ENCODE data around the gene ZNF536.

Gene ZNF536

GRCh38 chr19:30371960-30372824 lies at the start of gene ZNF536:
Gene ZNF536 (plus strand): TSS chr19:30372384. CDS start chr19:30443563, 71,179 bp downstream.
- Histone ChIP-seq H3K4me1 (ENCODE audit: control insufficient read depth, insufficient read depth, low read length) (no peaks in the 10 kb centered on the region), H3K27ac (ENCODE audit: low read depth, low read length) (no peak within 1 kb of the TSS), H3K36me3 (ENCODE audit: control insufficient read depth, insufficient read depth, low read length) (no peaks in the 10 kb centered on the region), H3K9ac (ENCODE audit: low read length) (no peak within 1 kb of the TSS), H3K4me3 (ENCODE audit: low read length) (no peak within 1 kb of the TSS), H3K27me3 (ENCODE audit: control insufficient read depth, insufficient read depth, low read length) (peaks cover 12% of the 10 kb centered on the region)

GRCh38 chr19:30322641-30323320 lies 49.4 kb upstream of the ZNF536 start:
- Histone ChIP-seq H3K4me3 (ENCODE audit: low read length) (no peak overlapping the region), H3K4me1 (ENCODE audit: control insufficient read depth, insufficient read depth, low read length) (no peaks in the 10 kb centered on the region), H3K36me3 (ENCODE audit: control insufficient read depth, insufficient read depth, low read length) (no peaks in the 10 kb centered on the region), H3K27me3 (ENCODE audit: control insufficient read depth, insufficient read depth, low read length) (no peaks in the 10 kb centered on the region), H3K9ac (ENCODE audit: low read length) (no peak overlapping the region), H3K27ac (ENCODE audit: low read depth, low read length) (no peak overlapping the region)

GRCh38 chr19:30323904-30324303 lies 48.3 kb upstream of the ZNF536 start:
- Histone ChIP-seq H3K4me3 (ENCODE audit: low read length) (no peak overlapping the region), H3K36me3 (ENCODE audit: control insufficient read depth, insufficient read depth, low read length) (no peaks in the 10 kb centered on the region), H3K27me3 (ENCODE audit: control insufficient read depth, insufficient read depth, low read length) (no peaks in the 10 kb centered on the region), H3K27ac (ENCODE audit: low read depth, low read length) (no peak overlapping the region), H3K4me1 (ENCODE audit: control insufficient read depth, insufficient read depth, low read length) (no peaks in the 10 kb centered on the region), H3K9ac (ENCODE audit: low read length) (no peak overlapping the region)

GRCh38 chr19:30324982-30325381 lies 47.2 kb upstream of the ZNF536 start:
- no peaks in the 10 kb centered on the region for H3K36me3 ChIP-seq (ENCODE audit: control insufficient read depth, insufficient read depth, low read length)
- H3K4me3 ChIP-seq (ENCODE audit: low read length): no peak overlapping the region
- H3K9ac ChIP-seq (ENCODE audit: low read length): no peak overlapping the region
- no peaks in the 10 kb centered on the region for H3K4me1 ChIP-seq (ENCODE audit: control insufficient read depth, insufficient read depth, low read length)
- H3K27me3 ChIP-seq (ENCODE audit: control insufficient read depth, insufficient read depth, low read length): no peaks in the 10 kb centered on the region
- H3K27ac ChIP-seq (ENCODE audit: low read depth, low read length): no peak overlapping the region

- Histone ChIP-seq H3K27ac (ENCODE audit: low read depth, low read length) (no peak overlapping the region), H3K36me3 (ENCODE audit: control insufficient read depth, insufficient read depth, low read length) (no peaks in the 10 kb centered on the region), H3K9ac (ENCODE audit: low read length) (no peak overlapping the region), H3K4me3 (ENCODE audit: low read length) (no peak overlapping the region), H3K4me1 (ENCODE audit: control insufficient read depth, insufficient read depth, low read length) (no peaks in the 10 kb centered on the region), H3K27me3 (ENCODE audit: control insufficient read depth, insufficient read depth, low read length) (no peaks in the 10 kb centered on the region)
Measured at GRCh38 chr19:30325676-30326392, 46.4 kb upstream of the ZNF536 start.

GRCh38 chr19:30326393-30326710 lies 45.8 kb upstream of the ZNF536 start:
- H3K9ac ChIP-seq (ENCODE audit: low read length): no peak overlapping the region

GRCh38 chr19:30327331-30327730 lies 44.9 kb upstream of the ZNF536 start:
- no peak overlapping the region for H3K4me3 ChIP-seq (ENCODE audit: low read length)

More at GRCh38 chr19:30326393-30326710, 45.8 kb upstream of the ZNF536 start:
- Histone ChIP-seq H3K27me3 (ENCODE audit: control insufficient read depth, insufficient read depth, low read length) (no peaks in the 10 kb centered on the region), H3K27ac (ENCODE audit: low read depth, low read length) (no peak overlapping the region), H3K4me3 (ENCODE audit: low read length) (no peak overlapping the region), H3K4me1 (ENCODE audit: control insufficient read depth, insufficient read depth, low read length) (no peaks in the 10 kb centered on the region), H3K36me3 (ENCODE audit: control insufficient read depth, insufficient read depth, low read length) (no peaks in the 10 kb centered on the region)

GRCh38 chr19:30328096-30328495 lies 44.1 kb upstream of the ZNF536 start:
- Histone ChIP-seq H3K4me3 (ENCODE audit: low read length) (no peak overlapping the region), H3K4me1 (ENCODE audit: control insufficient read depth, insufficient read depth, low read length) (no peaks in the 10 kb centered on the region), H3K27ac (ENCODE audit: low read depth, low read length) (no peak overlapping the region), H3K9ac (ENCODE audit: low read length) (no peak overlapping the region), H3K36me3 (ENCODE audit: control insufficient read depth, insufficient read depth, low read length) (no peaks in the 10 kb centered on the region), H3K27me3 (ENCODE audit: control insufficient read depth, insufficient read depth, low read length) (no peaks in the 10 kb centered on the region)

More at GRCh38 chr19:30327331-30327730, 44.9 kb upstream of the ZNF536 start:
- no peaks in the 10 kb centered on the region for H3K36me3 ChIP-seq (ENCODE audit: control insufficient read depth, insufficient read depth, low read length)
- no peaks in the 10 kb centered on the region for H3K4me1 ChIP-seq (ENCODE audit: control insufficient read depth, insufficient read depth, low read length)
- H3K27ac ChIP-seq (ENCODE audit: low read depth, low read length): no peak overlapping the region
- H3K27me3 ChIP-seq (ENCODE audit: control insufficient read depth, insufficient read depth, low read length): no peaks in the 10 kb centered on the region
- no peak overlapping the region for H3K9ac ChIP-seq (ENCODE audit: low read length)

- Histone ChIP-seq H3K4me3 (ENCODE audit: low read length) (no peak overlapping the region), H3K9ac (ENCODE audit: low read length) (no peak overlapping the region), H3K27ac (ENCODE audit: low read depth, low read length) (no peak overlapping the region), H3K4me1 (ENCODE audit: control insufficient read depth, insufficient read depth, low read length) (no peaks in the 10 kb centered on the region), H3K36me3 (ENCODE audit: control insufficient read depth, insufficient read depth, low read length) (no peaks in the 10 kb centered on the region), H3K27me3 (ENCODE audit: control insufficient read depth, insufficient read depth, low read length) (no peaks in the 10 kb centered on the region)
Measured at GRCh38 chr19:30330266-30330665, 41.9 kb upstream of the ZNF536 start.

GRCh38 chr19:30332445-30333234 lies 39.5 kb upstream of the ZNF536 start:
- Histone ChIP-seq H3K36me3 (ENCODE audit: control insufficient read depth, insufficient read depth, low read length) (no peaks in the 10 kb centered on the region), H3K4me3 (ENCODE audit: low read length) (no peak overlapping the region), H3K27ac (ENCODE audit: low read depth, low read length) (no peak overlapping the region), H3K9ac (ENCODE audit: low read length) (no peak overlapping the region), H3K27me3 (ENCODE audit: control insufficient read depth, insufficient read depth, low read length) (no peaks in the 10 kb centered on the region), H3K4me1 (ENCODE audit: control insufficient read depth, insufficient read depth, low read length) (no peaks in the 10 kb centered on the region)

- H3K9ac ChIP-seq (ENCODE audit: low read length): no peak overlapping the region
- no peaks in the 10 kb centered on the region for H3K36me3 ChIP-seq (ENCODE audit: control insufficient read depth, insufficient read depth, low read length)
- H3K4me1 ChIP-seq (ENCODE audit: control insufficient read depth, insufficient read depth, low read length): no peaks in the 10 kb centered on the region
- no peak overlapping the region for H3K27ac ChIP-seq (ENCODE audit: low read depth, low read length)
- H3K27me3 ChIP-seq (ENCODE audit: control insufficient read depth, insufficient read depth, low read length): no peaks in the 10 kb centered on the region
- H3K4me3 ChIP-seq (ENCODE audit: low read length): no peak overlapping the region
Measured at GRCh38 chr19:30333291-30334065, 38.7 kb upstream of the ZNF536 start.

All from rectal smooth muscle tissue (tissue), 1 donor.